HuH-7 (cell line): ENCODE results near the gene NCOA1.
"Not testable (repeated sequence)": the region's sequence is repeated elsewhere in the genome, so short reads cannot be mapped to it uniquely, and the experiment has no call there.

ENCODE experiments used
- DNase-seq: peaks from one replicate; pipeline ENCODE4 v3.0.0; 2011; ENCODE audit warnings: low spot score

Gene NCOA1

GRCh38 chr2:24508878-24509277 lies 17.8 kb downstream of the NCOA1 start:
- no peak for DNase-seq

GRCh38 chr2:24509425-24509824 lies 18.4 kb downstream of the NCOA1 start:
- DNase-seq = no peak

GRCh38 chr2:24509840-24510239 lies 18.8 kb downstream of the NCOA1 start:
- DNase-seq = no peak

- no peak for DNase-seq
Observed at GRCh38 chr2:24510771-24511170, 19.7 kb downstream of the NCOA1 start.

GRCh38 chr2:24511198-24511597 lies 20.1 kb downstream of the NCOA1 start:
- no peak for DNase-seq

- no peak for DNase-seq
Observed at GRCh38 chr2:24511894-24512293, 20.8 kb downstream of the NCOA1 start.

GRCh38 chr2:24512404-24512803 lies 21.4 kb downstream of the NCOA1 start:
- no peak for DNase-seq

- DNase-seq = no peak
Observed at GRCh38 chr2:24512831-24513230, 21.8 kb downstream of the NCOA1 start.

- DNase-seq = no peak
Observed at GRCh38 chr2:24513281-24514071, 22.4 kb downstream of the NCOA1 start.

- DNase-seq = no peak
Observed at GRCh38 chr2:24514820-24515219, 23.8 kb downstream of the NCOA1 start.

- DNase-seq = no peak
Observed at GRCh38 chr2:24515335-24515734, 24.3 kb downstream of the NCOA1 start.

- no peak for DNase-seq
Observed at GRCh38 chr2:24515831-24516230, 24.8 kb downstream of the NCOA1 start.

GRCh38 chr2:24517247-24517646 lies 26.2 kb downstream of the NCOA1 start:
- no peak for DNase-seq

GRCh38 chr2:24520175-24520574 lies 29.1 kb downstream of the NCOA1 start:
- no peak for DNase-seq

- DNase-seq = no peak
Observed at GRCh38 chr2:24521162-24521857, 30.3 kb downstream of the NCOA1 start.

- no peak for DNase-seq
Observed at GRCh38 chr2:24521975-24522639, 31.1 kb downstream of the NCOA1 start.

GRCh38 chr2:24527536-24527935 lies 36.5 kb downstream of the NCOA1 start:
- DNase-seq = no peak

- no peak for DNase-seq
Observed at GRCh38 chr2:24530796-24531195, 39.7 kb downstream of the NCOA1 start.

GRCh38 chr2:24531610-24532009 lies 40.6 kb downstream of the NCOA1 start:
- not testable (repeated sequence) for DNase-seq

GRCh38 chr2:24532057-24532456 lies 41.0 kb downstream of the NCOA1 start:
- not testable (repeated sequence) for DNase-seq

- not testable (repeated sequence) for DNase-seq
Observed at GRCh38 chr2:24533574-24533973, 42.5 kb downstream of the NCOA1 start.

GRCh38 chr2:24538720-24539119 lies 47.7 kb downstream of the NCOA1 start:
- no peak for DNase-seq

- no peak for DNase-seq
Observed at GRCh38 chr2:24539258-24539657, 48.2 kb downstream of the NCOA1 start.
